Spleen (tissue), 11 donors: ENCODE measurements around the gene ETV7. TPM values are rescaled to one million over a fixed set of nuclear protein-coding genes. Genes with fewer than 3 reads are reported as not detected.
"Not testable (repeated sequence)": the region's sequence is repeated elsewhere in the genome, so short reads cannot be mapped to it uniquely, and the experiment has no call there.

Experiments used
- DNase-seq: peaks from one replicate; pipeline ENCODE4 v3.0.0-alpha.2; 2020
- H3K27ac ChIP-seq, 8 donors: fragments of 200-600 bp; sonication (generic) in 7 of 8; 1 replicate in 4 of 8; 2 replicates in 4 of 8; pipeline versions ENCODE4 v1.5.0 to v1.8.0; 2016 to 2021; ENCODE audit warnings: inconsistent platforms in 4 of 8, mild to moderate bottlenecking in 4 of 8, moderate library complexity in 1 of 8
- H3K27me3 ChIP-seq, 7 donors: fragments of 200-600 bp; sonication (generic) in 6 of 7; replicated peaks in 1 of 7; 1 replicate in 4 of 7; 2 replicates in 3 of 7; pipeline versions ENCODE4 v1.5.0 to v1.8.0; 2016 to 2021; ENCODE audit warnings: inconsistent platforms in 3 of 7, mild to moderate bottlenecking in 1 of 7
- H3K36me3 ChIP-seq, 6 donors: fragments of 200-600 bp; sonication (generic) in 5 of 6; 1 replicate in 4 of 6; 2 replicates in 2 of 6; pipeline versions ENCODE4 v1.5.0 to v1.8.0; 2016 to 2021; ENCODE audit warnings: inconsistent platforms in 2 of 6
- H3K4me1 ChIP-seq, 6 donors: fragments of 200-600 bp; sonication (generic) in 5 of 6; 1 replicate in 3 of 6; 2 replicates in 3 of 6; pipeline versions ENCODE4 v1.5.0 to v1.8.0; 2016 to 2021; ENCODE audit warnings: inconsistent platforms in 3 of 6
- H3K4me3 ChIP-seq, 8 donors: fragments of 200-600 bp; sonication (generic) in 7 of 8; 1 replicate in 4 of 8; 2 replicates in 4 of 8; pipeline versions ENCODE4 v1.5.0 to v1.8.0; 2016 to 2021; ENCODE audit warnings: inconsistent platforms in 4 of 8, mild to moderate bottlenecking in 4 of 8, moderate library complexity in 2 of 8
- H3K9me3 ChIP-seq, 8 donors: fragments of 200-600 bp; sonication (generic) in 7 of 8; 1 replicate in 4 of 8; 2 replicates in 4 of 8; pipeline versions ENCODE4 v1.5.0 to v1.8.0; 2016 to 2021; ENCODE audit warnings: inconsistent platforms in 4 of 8
- POLR2A ChIP-seq, 3 donors: fragments of 450-650 bp; IDR thresholded peaks; one replicate each; pipeline ENCODE4 v1.5.1; 2017; ENCODE audit warnings: antibody characterized with exemption in 3 of 3, mild to moderate bottlenecking in 1 of 3
- POLR2AphosphoS5 ChIP-seq, 3 donors: sonication (generic); formaldehyde crosslinking; IDR thresholded peaks; one replicate each; pipeline ENCODE4 v1.5.1; 2017; ENCODE audit warnings: antibody characterized with exemption in 3 of 3
- WGBS, 5 donors: extraction: QIAGEN DNeasy Blood & Tissue Kit in 3 of 5; methylation state at CpG; one replicate each; pipeline versions ENCODE4 v1.1.5 to v1.1.7; 2013 to 2018; 5-methylcytosine and 5-hydroxymethylcytosine counted together
- intact Hi-C: fragments of 100-400 bp; cut with DNase I; formaldehyde crosslinking; loops from one replicate; pipeline ENCODE4 v1.15.0; 2023; ENCODE audit warnings: low total_unique reads
- polyA plus RNA-seq, 3 donors: library from polyadenylated mRNA; stranded (reverse); fragments of 200-250 nt; gene quantifications; one replicate each; pipeline ENCODE4 v1.2.1, GENCODE V29; 2013
- total RNA-seq, 7 donors: library from RNA; depleted of rRNA in 3 of 7; stranded (reverse); fragments of >200 nt in 3 of 7; fragmentation: NEBNext Ultra II Directional in 4 of 7; extraction: Animal tissue kit (Norgen Biotek cat#: 25700) in 4 of 7; gene quantifications; one replicate each; pipeline versions ENCODE4 v1.1.0 to v1.2.1, GENCODE V29; 2016 to 2021
- TF ChIP-seq, protein P1 (sequence below), 11 experiments: fragments of 200-600 bp in 7 of 11; fragments of 450-650 bp in 4 of 11; sonication (generic) in 4 of 11; IDR thresholded peaks in 8 of 11; conservative IDR thresholded peaks in 3 of 11; 1 replicate in 7 of 11; 2 replicates in 4 of 11; pipeline versions ENCODE4 v1.4.0 to v1.8.0; 2016 to 2021; ENCODE audit warnings: antibody characterized with exemption in 11 of 11, inconsistent platforms in 4 of 11, mild to moderate bottlenecking in 1 of 11
- donor health status: healthy with polysubstance abuse.
- donor health status: DM: no; HTN: no; CAD: no; lungs with moderate emphysema.
- donor health status: DM: no; HTN: no; CAD: no.
- donor health status: Bipolar disorder and iron deficiency.
- donor health status: healthy.
- donor health status: DM: no; HTN: no; CAD: no.
- donor health status: DM: yes; HTN: yes; CAD: no.

ETV7 gene
- total and polyA plus RNA-seq, 10 donors: 0.51 to 4.5 (median 2.0) TPM

GRCh38 chr6:36413489-36414480 is 26.3 kb upstream of the ETV7 start:
- WGBS, 5 donors: 80 to 90% (median 87%) methylated on average over 4 of the region's 4 CpGs
- intact Hi-C loops: no loop called here
- Histone ChIP-seq H3K27ac (no peak overlapping the region), H3K9me3 (peaks cover 0 to 20% (median 9%) of the 10 kb centered on the region in 8 donors), H3K4me3 (no peak overlapping the region), H3K27me3 (no peaks in the 10 kb centered on the region), H3K36me3 (no peaks in the 10 kb centered on the region), H3K4me1 (no peaks in the 10 kb centered on the region)
- TF ChIP-seq, protein P1, sequence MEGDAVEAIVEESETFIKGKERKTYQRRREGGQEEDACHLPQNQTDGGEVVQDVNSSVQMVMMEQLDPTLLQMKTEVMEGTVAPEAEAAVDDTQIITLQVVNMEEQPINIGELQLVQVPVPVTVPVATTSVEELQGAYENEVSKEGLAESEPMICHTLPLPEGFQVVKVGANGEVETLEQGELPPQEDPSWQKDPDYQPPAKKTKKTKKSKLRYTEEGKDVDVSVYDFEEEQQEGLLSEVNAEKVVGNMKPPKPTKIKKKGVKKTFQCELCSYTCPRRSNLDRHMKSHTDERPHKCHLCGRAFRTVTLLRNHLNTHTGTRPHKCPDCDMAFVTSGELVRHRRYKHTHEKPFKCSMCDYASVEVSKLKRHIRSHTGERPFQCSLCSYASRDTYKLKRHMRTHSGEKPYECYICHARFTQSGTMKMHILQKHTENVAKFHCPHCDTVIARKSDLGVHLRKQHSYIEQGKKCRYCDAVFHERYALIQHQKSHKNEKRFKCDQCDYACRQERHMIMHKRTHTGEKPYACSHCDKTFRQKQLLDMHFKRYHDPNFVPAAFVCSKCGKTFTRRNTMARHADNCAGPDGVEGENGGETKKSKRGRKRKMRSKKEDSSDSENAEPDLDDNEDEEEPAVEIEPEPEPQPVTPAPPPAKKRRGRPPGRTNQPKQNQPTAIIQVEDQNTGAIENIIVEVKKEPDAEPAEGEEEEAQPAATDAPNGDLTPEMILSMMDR (IDR thresholded peaks at IDR 0.05 in 8 of 11, conservative IDR thresholded peaks at IDR 0.05 in 3 of 11): no peak
- TF ChIP-seq POLR2A (IDR thresholded peaks at IDR 0.05): no peak
- TF ChIP-seq POLR2AphosphoS5 (IDR thresholded peaks at IDR 0.05): no peak
- no peak for DNase-seq

DNA sequence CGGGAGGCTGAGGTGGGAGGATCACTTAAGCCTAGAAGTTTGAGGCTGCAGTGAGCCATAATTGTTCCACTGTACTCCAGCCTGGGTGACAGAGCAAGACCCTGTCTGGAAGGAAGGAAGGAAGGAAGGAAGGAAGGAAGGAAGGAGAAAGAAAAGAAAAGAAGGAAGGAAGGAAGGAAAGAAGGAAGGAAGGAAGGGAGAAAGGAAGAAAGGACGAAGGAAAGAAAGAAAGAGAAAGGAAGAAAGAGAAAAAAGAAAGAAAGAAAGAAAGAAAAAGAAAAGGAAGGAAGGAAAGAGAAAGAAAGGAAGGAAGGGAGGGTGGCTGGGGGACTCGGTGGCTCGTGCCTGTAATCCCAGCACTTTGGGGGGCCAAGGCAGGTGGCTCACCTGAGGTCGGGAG is 22.2 kb upstream of the ETV7 start:
- H3K9me3 ChIP-seq: peaks cover 0 to 20% (median 9%) of the 10 kb centered on the region in 8 donors
- H3K4me1 ChIP-seq, H3K36me3 ChIP-seq, H3K27ac ChIP-seq, H3K27me3 ChIP-seq, DNase-seq, H3K4me3 ChIP-seq, intact Hi-C loops: not testable (repeated sequence)
- WGBS, 5 donors: 49 to 65% (median 56%) methylated on average over 5 of the region's 5 CpGs

GRCh38 chr6:36404164-36404563 is 16.7 kb upstream of the ETV7 start:
- no peak overlapping the region for H3K4me3 ChIP-seq
- no peaks in the 10 kb centered on the region for H3K4me1 ChIP-seq
- no peaks in the 10 kb centered on the region for H3K9me3 ChIP-seq
- H3K27me3 ChIP-seq: peaks cover 0 to 8% (median 0%) of the 10 kb centered on the region in 7 donors
- no peak for DNase-seq
- no peak for TF ChIP-seq POLR2A (IDR thresholded peaks at IDR 0.05)
- TF ChIP-seq, protein P1 (IDR thresholded peaks at IDR 0.05 in 8 of 11, conservative IDR thresholded peaks at IDR 0.05 in 3 of 11): no peak
- H3K27ac ChIP-seq: no peak overlapping the region
- intact Hi-C loops: no loop called here
- 91 to 96% (median 95%) methylated on average over 4 of the region's 4 CpGs for WGBS, 5 donors
- no peaks in the 10 kb centered on the region for H3K36me3 ChIP-seq

DNA sequence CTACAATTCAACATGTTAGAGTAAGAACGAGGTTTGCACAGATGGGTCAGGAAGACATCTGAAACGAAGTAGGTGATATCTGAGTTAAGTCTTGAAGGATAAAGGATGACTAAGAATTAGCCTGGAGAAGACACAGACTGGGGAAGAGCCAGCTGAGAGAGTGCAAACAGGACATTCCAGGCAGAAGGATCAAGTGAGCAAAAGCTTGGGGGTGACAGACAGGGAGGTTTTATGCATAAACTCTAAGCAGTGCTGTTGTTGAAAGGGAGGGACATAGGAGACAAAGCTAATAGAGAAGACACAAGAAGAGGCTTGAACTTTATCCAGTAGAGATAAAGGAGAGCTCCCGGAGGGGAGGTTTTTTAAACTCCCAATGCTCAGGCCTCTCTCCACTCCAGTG is 15.0 kb upstream of the ETV7 start:
- Histone ChIP-seq H3K36me3 (no peaks in the 10 kb centered on the region), H3K4me3 (no peak overlapping the region), H3K9me3 (no peaks in the 10 kb centered on the region), H3K27me3 (no peaks in the 10 kb centered on the region), H3K27ac (no peak overlapping the region), H3K4me1 (no peaks in the 10 kb centered on the region)
- intact Hi-C loops: no loop called here
- WGBS, 5 donors: 75 to 94% (median 87%) methylated on average over 3 of the region's 3 CpGs
- TF ChIP-seq, protein P1 (IDR thresholded peaks at IDR 0.05 in 8 of 11, conservative IDR thresholded peaks at IDR 0.05 in 3 of 11): no peak
- TF ChIP-seq POLR2A (IDR thresholded peaks at IDR 0.05) (no peak), POLR2AphosphoS5 (IDR thresholded peaks at IDR 0.05) (no peak)
- no peak for DNase-seq
